Measurements from ENCODE around the gene RHO.

The RHO gene

GRCh38 chr3:129520960-129521359 lies 7.5 kb upstream of the RHO start:
- no peak for DNase-seq

DNA sequence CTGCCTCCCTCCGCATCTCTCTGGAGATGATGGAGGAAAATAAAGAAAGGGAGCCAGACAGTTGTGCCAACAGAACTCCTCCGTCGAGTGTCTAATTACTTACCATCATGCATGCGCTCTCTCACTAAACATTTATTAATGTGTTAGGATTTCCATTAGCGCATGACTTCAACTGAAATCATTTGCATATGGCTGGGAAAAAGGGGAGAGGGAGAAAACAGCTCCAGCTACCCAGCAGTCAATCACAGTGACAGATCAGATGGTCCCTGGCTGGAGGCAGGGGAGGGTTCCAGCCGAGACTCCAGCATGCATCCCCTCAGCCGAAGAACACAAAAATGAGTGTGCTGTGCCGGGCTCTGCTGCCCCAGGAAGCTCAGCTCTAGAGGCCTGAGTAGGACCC lies 6.8 kb upstream of the RHO start:
- no peak for DNase-seq

GRCh38 chr3:129522953-129523352 lies 5.5 kb upstream of the RHO start:
- DNase-seq = no peak

DNA sequence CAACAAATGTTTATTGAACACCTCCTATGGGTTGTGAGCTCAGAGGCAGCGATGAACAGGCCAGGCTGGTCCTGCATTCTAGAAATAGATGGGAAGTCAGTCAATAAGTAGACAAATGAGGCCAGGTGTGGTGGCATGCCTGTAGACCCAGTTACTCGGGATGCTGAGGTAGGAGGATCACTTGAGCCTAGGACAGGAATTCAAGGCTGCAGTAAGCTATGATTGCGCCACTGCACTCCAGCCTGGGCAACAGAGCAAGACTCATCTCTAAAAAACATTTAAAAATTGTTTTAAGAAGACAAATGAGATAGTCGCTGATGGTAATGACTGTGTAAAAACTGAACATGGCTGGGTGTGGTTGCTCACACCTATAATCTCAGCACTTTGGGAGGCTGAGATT lies 4.4 kb upstream of the RHO start:
- no peak for DNase-seq

GRCh38 chr3:129525341-129525968 lies 3.0 kb upstream of the RHO start:
- peak; percentile 54 for DNase-seq

DNA sequence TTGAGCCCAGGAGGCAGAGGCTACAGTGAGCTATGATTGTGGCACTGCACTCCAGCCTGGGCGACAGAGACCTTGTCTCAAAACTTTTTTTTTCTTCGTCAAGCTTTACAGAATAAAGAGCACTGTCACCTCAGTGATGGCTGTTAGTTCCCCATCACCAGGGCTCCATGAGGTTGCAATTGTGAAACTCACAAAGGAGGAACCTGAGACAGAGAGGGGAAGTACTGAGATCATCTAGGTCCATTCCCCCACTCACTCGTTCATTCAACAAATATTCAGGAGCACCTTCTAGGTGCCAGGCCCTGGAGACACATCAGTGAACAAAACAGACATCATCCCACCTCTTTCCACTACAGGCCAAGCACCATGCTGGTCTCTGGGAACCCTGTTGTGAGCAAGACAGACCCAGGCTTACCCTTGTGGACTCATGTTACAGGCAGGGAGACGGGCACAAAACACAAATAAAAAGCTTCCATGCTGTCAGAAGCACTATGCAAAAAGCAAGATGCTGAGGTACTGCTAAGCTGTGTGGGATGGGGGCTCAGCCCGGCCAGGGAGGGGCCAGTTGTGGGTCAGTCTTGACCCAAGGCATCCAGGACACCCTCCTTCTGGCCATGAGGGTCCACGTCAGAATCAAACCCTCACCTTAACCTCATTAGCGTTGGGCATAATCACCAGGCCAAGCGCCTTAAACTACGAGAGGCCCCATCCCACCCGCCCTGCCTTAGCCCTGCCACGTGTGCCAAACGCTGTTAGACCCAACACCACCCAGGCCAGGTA lies 2.1 kb upstream of the RHO start:
- DNase-seq = peak; percentile 64

- no peak for DNase-seq
Measured at GRCh38 chr3:129527262-129527661, 1.2 kb upstream of the RHO start.

GRCh38 chr3:129529436-129530210 lies 1.2 kb downstream of the RHO start:
- DNase-seq = no peak

- DNase-seq = no peak
Measured at GRCh38 chr3:129530251-129530791, 1.9 kb downstream of the RHO start.

DNA sequence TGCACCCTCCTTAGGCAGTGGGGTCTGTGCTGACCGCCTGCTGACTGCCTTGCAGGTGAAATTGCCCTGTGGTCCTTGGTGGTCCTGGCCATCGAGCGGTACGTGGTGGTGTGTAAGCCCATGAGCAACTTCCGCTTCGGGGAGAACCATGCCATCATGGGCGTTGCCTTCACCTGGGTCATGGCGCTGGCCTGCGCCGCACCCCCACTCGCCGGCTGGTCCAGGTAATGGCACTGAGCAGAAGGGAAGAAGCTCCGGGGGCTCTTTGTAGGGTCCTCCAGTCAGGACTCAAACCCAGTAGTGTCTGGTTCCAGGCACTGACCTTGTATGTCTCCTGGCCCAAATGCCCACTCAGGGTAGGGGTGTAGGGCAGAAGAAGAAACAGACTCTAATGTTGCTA lies 2.4 kb downstream of the RHO start:
- no peak for DNase-seq

DNA sequence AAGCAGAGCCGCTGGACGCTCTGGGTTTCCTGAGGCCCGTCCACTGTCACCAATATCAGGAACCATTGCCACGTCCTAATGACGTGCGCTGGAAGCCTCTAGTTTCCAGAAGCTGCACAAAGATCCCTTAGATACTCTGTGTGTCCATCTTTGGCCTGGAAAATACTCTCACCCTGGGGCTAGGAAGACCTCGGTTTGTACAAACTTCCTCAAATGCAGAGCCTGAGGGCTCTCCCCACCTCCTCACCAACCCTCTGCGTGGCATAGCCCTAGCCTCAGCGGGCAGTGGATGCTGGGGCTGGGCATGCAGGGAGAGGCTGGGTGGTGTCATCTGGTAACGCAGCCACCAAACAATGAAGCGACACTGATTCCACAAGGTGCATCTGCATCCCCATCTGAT lies 3.3 kb downstream of the RHO start:
- no peak for DNase-seq

GRCh38 chr3:129532261-129532660 lies 3.8 kb downstream of the RHO start:
- no peak for DNase-seq

GRCh38 chr3:129533406-129533805 lies 5.0 kb downstream of the RHO start:
- no peak for DNase-seq

DNA sequence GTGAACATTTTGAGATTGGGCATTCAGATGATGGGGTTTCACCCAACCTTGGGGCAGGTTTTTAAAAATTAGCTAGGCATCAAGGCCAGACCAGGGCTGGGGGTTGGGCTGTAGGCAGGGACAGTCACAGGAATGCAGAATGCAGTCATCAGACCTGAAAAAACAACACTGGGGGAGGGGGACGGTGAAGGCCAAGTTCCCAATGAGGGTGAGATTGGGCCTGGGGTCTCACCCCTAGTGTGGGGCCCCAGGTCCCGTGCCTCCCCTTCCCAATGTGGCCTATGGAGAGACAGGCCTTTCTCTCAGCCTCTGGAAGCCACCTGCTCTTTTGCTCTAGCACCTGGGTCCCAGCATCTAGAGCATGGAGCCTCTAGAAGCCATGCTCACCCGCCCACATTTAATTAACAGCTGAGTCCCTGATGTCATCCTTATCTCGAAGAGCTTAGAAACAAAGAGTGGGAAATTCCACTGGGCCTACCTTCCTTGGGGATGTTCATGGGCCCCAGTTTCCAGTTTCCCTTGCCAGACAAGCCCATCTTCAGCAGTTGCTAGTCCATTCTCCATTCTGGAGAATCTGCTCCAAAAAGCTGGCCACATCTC lies 6.1 kb downstream of the RHO start:
- no peak for DNase-seq

GRCh38 chr3:129535075-129535474 lies 6.6 kb downstream of the RHO start:
- no peak for DNase-seq

GRCh38 chr3:129536374-129536667 lies 7.9 kb downstream of the RHO start:
- DNase-seq = no peak

- DNase-seq = no peak
Measured at GRCh38 chr3:129536804-129537203, 8.4 kb downstream of the RHO start.

DNA sequence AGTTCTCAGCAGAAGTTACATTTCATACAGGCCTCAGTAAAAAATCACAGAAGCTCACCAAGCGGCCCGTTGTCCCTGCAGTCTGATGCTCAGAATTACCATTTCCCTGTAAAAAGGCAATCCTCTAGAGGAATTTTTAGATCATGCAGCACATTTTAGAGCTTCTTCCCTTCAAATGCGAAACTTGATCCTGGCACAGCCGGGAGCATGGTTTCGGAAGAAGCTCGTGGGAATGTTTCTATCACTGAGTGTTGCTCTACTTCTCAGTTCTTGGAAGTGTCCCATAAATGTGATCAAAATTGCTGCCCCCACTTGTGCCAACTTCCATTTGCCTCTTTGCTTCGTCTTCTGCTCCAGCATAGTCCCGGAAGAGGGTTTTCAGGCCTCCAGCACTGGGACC lies 10.8 kb downstream of the RHO start:
- DNase-seq = no peak

DNA sequence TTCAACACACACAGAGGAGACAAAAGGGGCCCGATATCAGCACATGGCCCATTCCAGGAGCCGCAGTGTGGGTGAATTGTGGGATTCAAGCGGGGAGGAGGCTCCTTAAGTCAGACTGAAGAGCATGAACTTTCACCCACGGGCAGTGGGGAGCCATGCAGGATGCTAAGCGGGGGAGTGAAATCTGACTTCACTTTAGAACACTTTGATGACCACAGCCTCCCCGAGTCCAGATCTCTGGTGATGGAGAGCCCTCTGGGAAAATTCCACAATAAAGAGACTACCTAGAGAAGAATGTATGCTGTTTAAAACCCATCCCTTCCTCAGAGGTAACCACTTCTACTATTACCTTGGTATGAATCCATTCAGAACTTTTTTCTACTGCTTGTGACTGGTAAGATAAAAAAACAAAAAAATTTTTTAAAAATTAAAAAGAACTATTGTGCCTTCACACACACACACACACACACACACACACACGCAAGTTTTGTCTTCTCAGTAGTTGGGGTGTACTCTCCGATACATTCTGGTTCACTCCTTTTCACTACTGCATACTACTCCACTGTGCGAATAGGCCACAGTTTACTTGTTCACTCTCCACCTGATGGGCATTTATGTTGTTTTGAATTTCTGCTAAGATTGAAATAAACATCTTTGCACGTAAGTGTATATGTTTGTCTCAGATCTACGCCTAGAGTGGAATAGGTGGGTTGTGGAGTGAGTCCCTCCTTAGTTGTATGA lies 12.5 kb downstream of the RHO start:
- no peak for DNase-seq

DNA sequence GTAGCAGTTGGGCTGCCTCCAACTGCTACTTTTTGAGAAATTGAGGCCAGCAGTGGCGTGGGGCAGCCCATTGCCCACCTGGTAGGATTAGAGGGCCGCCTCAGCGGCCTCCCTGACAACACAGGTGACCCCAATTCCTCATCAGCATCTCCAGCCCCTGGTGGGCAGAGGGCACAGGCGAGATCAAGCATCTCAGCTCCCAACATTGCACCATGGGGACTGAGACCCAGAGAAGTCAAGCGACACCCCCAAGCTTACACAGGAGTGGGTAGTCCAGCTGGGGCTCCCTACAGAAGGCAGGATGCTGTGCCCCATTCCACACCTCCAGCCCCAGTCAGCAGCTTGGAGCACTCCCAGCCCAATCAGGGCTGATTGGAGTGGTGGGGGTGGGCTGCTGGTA lies 14.3 kb downstream of the RHO start:
- DNase-seq = no peak

GRCh38 chr3:129543156-129543790 lies 14.8 kb downstream of the RHO start, which contains the start of gene H1-8:
Gene H1-8, plus strand, starts transcription at chr3:129543175. Its CDS starts 44 bp downstream, at chr3:129543219.
- no peak for DNase-seq

- DNase-seq = no peak
Measured at GRCh38 chr3:129543999-129544398, 15.6 kb downstream of the RHO start.
